22Rv1 (cell line): Measurements from ENCODE around the gene CENPP.

ENCODE experiments used
- H3K27ac ChIP-seq: fragments of 450-650 bp; 2 replicates; pipeline ENCODE4 v1.5.1; 2017
- ZFX ChIP-seq: fragments of 450-650 bp; IDR thresholded peaks from 2 replicates; pipeline ENCODE4 v1.6.1; 2017; ENCODE audit warnings: antibody characterized with exemption, borderline replicate concordance
- TF ChIP-seq, protein P1 (sequence below): fragments of 450-650 bp; IDR thresholded peaks from 2 replicates; pipeline ENCODE4 v1.5.1; 2017; ENCODE audit warnings: mild to moderate bottlenecking

Gene CENPP

DNA sequence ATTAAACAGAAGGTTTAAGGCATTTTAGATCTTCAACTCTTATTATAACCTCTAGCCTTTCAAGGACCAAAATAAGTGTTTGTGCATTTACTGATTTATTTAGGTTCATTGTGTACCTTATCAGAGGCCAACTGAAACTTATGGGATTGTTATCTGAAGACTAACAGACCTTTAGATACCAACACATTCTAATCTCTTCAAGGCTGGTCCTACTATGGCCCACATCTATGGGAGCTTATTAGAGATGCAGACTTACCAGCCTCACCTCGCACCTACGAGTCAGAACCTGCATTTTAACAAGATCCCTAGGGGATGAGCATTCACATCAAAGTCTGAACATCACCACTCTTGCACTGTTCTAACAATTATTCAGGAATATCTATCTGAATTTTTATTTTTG lies 34.2 kb upstream of the CENPP start:
- TF ChIP-seq, protein P1, sequence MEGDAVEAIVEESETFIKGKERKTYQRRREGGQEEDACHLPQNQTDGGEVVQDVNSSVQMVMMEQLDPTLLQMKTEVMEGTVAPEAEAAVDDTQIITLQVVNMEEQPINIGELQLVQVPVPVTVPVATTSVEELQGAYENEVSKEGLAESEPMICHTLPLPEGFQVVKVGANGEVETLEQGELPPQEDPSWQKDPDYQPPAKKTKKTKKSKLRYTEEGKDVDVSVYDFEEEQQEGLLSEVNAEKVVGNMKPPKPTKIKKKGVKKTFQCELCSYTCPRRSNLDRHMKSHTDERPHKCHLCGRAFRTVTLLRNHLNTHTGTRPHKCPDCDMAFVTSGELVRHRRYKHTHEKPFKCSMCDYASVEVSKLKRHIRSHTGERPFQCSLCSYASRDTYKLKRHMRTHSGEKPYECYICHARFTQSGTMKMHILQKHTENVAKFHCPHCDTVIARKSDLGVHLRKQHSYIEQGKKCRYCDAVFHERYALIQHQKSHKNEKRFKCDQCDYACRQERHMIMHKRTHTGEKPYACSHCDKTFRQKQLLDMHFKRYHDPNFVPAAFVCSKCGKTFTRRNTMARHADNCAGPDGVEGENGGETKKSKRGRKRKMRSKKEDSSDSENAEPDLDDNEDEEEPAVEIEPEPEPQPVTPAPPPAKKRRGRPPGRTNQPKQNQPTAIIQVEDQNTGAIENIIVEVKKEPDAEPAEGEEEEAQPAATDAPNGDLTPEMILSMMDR = no peak
- no peak for TF ChIP-seq ZFX
- H3K27ac ChIP-seq = 0 out of 2 replicates have a peak overlapping the region, but pooled peaks have one; percentile 82

GRCh38 chr9:92292338-92293074 lies 33.2 kb upstream of the CENPP start:
- peak overlapping the region; percentile 82 for H3K27ac ChIP-seq

DNA sequence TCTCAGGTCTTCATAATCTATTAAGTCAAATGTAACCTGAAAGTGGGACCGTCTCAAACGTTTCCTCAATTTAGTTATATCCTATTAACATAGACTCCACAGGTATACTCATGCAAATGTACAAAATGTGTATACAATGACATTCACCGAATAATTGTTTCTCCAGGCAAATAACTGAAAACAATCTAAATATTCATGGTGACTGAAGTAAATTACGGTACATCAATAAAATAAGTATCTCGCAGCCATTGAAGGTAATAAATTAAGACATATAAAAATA lies 32.7 kb upstream of the CENPP start:
- TF ChIP-seq, protein P1 = no peak
- no peak for TF ChIP-seq ZFX
- H3K27ac ChIP-seq = peak overlapping the region; percentile 82

More at GRCh38 chr9:92292338-92293074, 33.2 kb upstream of the CENPP start:
- no peak for TF ChIP-seq ZFX
- TF ChIP-seq, protein P1 = no peak

DNA sequence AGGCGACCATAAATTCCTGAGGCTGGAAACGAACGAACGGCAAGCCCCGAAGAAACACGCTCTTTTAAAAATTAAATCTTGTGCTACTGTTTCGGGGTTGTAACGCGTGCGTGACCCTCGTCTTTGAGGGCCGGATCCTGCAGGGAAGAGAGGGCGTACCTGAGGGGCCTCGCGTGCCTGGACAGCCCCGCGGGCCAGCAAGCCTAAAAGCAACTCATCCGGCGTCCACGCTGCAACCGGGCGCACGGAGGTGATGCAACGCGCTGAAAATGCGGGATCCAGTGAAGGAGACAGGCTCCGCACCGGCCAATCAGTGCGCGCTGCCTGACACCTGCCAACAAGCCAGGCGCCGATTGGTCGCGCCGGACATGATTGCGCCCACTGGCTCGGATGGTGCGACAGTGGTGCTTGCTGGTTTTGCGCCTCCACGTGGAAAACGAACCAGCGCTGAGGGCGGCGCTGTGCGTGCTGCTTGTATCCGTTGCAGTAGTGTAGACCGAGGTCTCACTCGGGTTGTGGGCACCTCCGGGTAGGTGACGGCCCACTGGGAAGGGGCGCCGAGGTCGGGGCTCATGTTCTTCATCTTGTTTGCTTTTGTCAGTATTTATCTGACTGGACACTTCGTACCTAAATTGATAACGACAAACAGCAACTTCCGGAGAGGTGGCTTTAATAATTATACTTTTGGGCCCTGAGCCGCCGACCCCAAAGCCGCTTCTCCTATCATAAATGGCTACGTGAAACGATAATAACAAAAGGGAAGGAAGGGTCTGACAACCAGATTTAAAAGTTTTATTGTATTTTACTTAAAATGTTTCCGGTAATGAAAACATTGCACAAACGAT lies 32.1 kb upstream of the CENPP start, which contains the start of gene IARS1:
TSS of gene IARS1 (minus strand) at position 246 of the 845 bp plus-strand sequence. CDS start 4,278 bp downstream, outside the sequence.
- H3K27ac ChIP-seq = peak within 1 kb of the TSS; percentile 82
- TF ChIP-seq, protein P1 = peak; percentile 59
- no peak for TF ChIP-seq ZFX

DNA sequence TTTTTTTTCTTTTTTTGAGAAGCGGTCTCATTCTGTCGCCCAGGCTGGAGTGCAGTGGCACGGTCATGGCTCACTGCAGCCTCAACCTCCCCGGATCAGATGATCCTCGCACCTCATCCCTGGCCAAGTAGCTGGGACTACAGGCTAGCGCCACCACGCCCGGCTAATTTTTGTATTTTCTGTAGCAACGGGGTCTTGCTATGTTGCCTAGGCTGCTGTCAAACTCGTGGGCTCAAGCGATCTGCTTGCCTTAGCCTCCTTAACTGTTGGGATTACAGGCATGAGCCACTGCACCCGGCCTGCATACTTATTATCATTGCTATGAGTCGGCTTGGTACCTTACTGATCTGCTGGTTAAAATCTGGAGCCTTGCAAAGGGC lies 31.5 kb upstream of the CENPP start:
- TF ChIP-seq ZFX = no peak
- TF ChIP-seq, protein P1 = no peak
- H3K27ac ChIP-seq = peak overlapping the region; percentile 82

DNA sequence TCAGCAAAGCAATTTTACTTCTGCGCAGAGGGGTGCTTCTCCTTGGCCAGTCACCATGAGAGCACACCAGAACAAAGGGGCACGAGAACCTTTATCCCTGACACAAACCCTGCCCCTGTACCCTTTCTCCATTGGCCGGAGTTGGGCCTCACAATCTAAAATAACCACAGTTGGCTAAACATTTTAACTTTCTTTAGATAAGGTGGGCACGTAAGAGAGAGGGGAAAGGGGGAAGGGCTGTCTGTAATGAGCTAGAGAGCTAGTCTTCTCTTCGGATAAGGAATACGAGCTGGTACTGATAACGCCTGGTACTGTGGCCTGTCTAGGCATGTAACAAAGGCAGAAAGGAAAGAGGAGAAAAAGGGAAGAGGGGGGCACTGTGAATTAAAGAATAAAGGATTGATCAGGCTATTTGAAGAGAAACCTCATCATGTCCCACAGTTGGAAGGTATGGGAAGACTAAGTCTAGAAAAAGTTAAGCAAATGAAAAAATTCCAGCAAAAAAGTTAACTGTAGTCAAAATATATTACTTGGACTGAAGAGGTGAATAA lies 30.4 kb upstream of the CENPP start:
- no peak for TF ChIP-seq ZFX
- TF ChIP-seq, protein P1 = no peak
- H3K27ac ChIP-seq = peak overlapping the region; percentile 82
